HepG2 (cell line): ENCODE results near the gene CEP128.

ENCODE experiments used
- CTCF ChIP-seq: sonication (generic); formaldehyde crosslinking; IDR thresholded peaks from 2 replicates; pipeline ENCODE4 v1.5.0; 2020; ENCODE audit warnings: mild to moderate bottlenecking, missing genetic modification reagents, moderate library complexity
- NR3C1 ChIP-seq: sonication (generic); formaldehyde crosslinking; IDR thresholded peaks from 2 replicates; pipeline ENCODE4 v1.4.0; 2020; ENCODE audit warnings: missing genetic modification reagents
- SP2 ChIP-seq: sonication (generic); formaldehyde crosslinking; IDR thresholded peaks from 2 replicates; pipeline ENCODE4 v1.5.1; 2020; ENCODE audit warnings: mild to moderate bottlenecking, missing genetic modification reagents

GRCh38 chr14:80845856-80846255, 95.7 kb downstream of the CEP128 start:
- TF ChIP-seq SP2 (no peak), NR3C1 (no peak), CTCF (no peak)
